HepG2 (cell line): ENCODE results near the gene RNF222. TPM values are rescaled to one million over a fixed set of nuclear protein-coding genes. Genes with fewer than 3 reads are reported as not detected.
A peak's percentile ranks its signal among the peaks of the same experiment; 100 is the strongest.

ENCODE experiments used
- ATAC-seq: fragments of 200-7000 bp; cut with Tn5 transposase; 3 replicates; pipeline ENCODE4 v1.9.1; 2020; ENCODE audit warnings: mild to moderate bottlenecking, moderate library complexity
- BruUV-seq: library from RNA; stranded (reverse); fragments of 400-500 nt; replicated peaks from 2 replicates; lab custom pipeline; 2021; lab: Mats Ljungman, UMichigan
- CTCF ChIA-PET: fragments of 300-600 bp; formaldehyde crosslinking; extraction: SDS; loops from one replicate; lab custom pipeline; 2021; ENCODE audit warnings: low total read pairs, inconsistent platforms, low intra/inter-chr PET ratio; lab: Yijun Ruan, JAX
- POLR2A ChIA-PET: fragments of 350-600 bp; sonication (Branson Sonifier 250); formaldehyde crosslinking; loops from one replicate; lab custom pipeline; 2020; ENCODE audit warnings: antibody characterized with exemption, inconsistent platforms; lab: Yijun Ruan, JAX
- DNase-seq: peaks from one replicate; pipeline ENCODE4 v3.0.0-alpha.2; 2015; ENCODE audit warnings: low spot score
- FAIRE-seq: peaks from 3 replicates; lab custom pipeline; 2011; peaks lifted over from hg19 to GRCh38; lab: Jason Lieb, UNC
- H2AFZ ChIP-seq: one replicate; pipeline ENCODE4 v1.6.1; 2011; ENCODE audit warnings: low read length, inconsistent platforms
- H3K27ac ChIP-seq: fragments of 300-600 bp; 3 replicates; pipeline ENCODE4 v1.8.0; 2011; ENCODE audit warnings: mixed run types, mild to moderate bottlenecking, mixed read lengths, low read length, inconsistent platforms; ENCODE audit not compliant: insufficient read depth; ENCODE audit errors: extremely low read length
- H3K27me3 ChIP-seq, 2 experiments: fragments of 200-600 bp in 1 of 2; 2 replicates in 1 of 2; 3 replicates in 1 of 2; pipeline versions ENCODE4 v1.6.0 to v1.8.0; 2011; ENCODE audit warnings: low read length in 2 of 2, mild to moderate bottlenecking in 2 of 2, moderate library complexity in 2 of 2, inconsistent platforms in 1 of 2; ENCODE audit not compliant: insufficient read depth in 2 of 2, control insufficient read depth in 1 of 2
- H3K36me3 ChIP-seq, 2 experiments: fragments of 200-600 bp in 1 of 2; replicated peaks in 1 of 2; 2 replicates in 1 of 2; 3 replicates in 1 of 2; pipeline versions ENCODE4 v1.5.1 to v1.8.0; 2011; ENCODE audit warnings: low read length in 2 of 2, inconsistent platforms in 1 of 2; ENCODE audit not compliant: insufficient read depth in 2 of 2, control insufficient read depth in 1 of 2
- H3K4me1 ChIP-seq: 2 replicates; pipeline ENCODE4 v1.5.1; 2012; ENCODE audit warnings: low read length, inconsistent platforms; ENCODE audit not compliant: insufficient read depth
- H3K4me2 ChIP-seq: 2 replicates; pipeline ENCODE4 v1.6.0; 2011; ENCODE audit warnings: low read depth, low read length, inconsistent platforms
- H3K4me3 ChIP-seq, 3 experiments: fragments of 200-600 bp in 1 of 3; sonication (generic), shearing (Covaris generic) in 1 of 3; replicated peaks in 1 of 3; 2 replicates each; pipeline ENCODE4 v1.5.1; 2011 to 2016; ENCODE audit warnings: low read length in 3 of 3, inconsistent platforms in 2 of 3, low read depth in 2 of 3, mild to moderate bottlenecking in 2 of 3, control low read depth in 1 of 3, mixed read lengths in 1 of 3; ENCODE audit not compliant: insufficient read depth in 1 of 3
- H3K79me2 ChIP-seq: one replicate; pipeline ENCODE4 v1.6.1; 2011; ENCODE audit warnings: low read length, inconsistent platforms; ENCODE audit not compliant: insufficient read depth
- H3K9ac ChIP-seq: 2 replicates; pipeline ENCODE4 v1.6.0; 2011; ENCODE audit warnings: mild to moderate bottlenecking, low read depth, low read length, inconsistent platforms; ENCODE audit not compliant: insufficient read depth
- H3K9me3 ChIP-seq: 2 replicates; pipeline ENCODE4 v1.5.1; 2012; ENCODE audit warnings: mild to moderate bottlenecking, low read length
- H4K20me1 ChIP-seq: 2 replicates; pipeline ENCODE4 v1.6.0; 2011; ENCODE audit warnings: inconsistent platforms, mild to moderate bottlenecking, low read length, moderate library complexity; ENCODE audit not compliant: insufficient read depth
- ATF3 ChIP-seq: sonication (generic); formaldehyde crosslinking; IDR thresholded peaks from 2 replicates; pipeline ENCODE4 v1.4.0; 2020; ENCODE audit warnings: missing genetic modification reagents
- BCL6 ChIP-seq: IDR thresholded peaks from 2 replicates; pipeline ENCODE4 v1.6.1; 2016; ENCODE audit warnings: missing genetic modification reagents, missing compliant biosample characterization
- FOSL2 ChIP-seq: sonication (generic); formaldehyde crosslinking; IDR thresholded peaks from 2 replicates; pipeline ENCODE4 v1.4.0; 2020; ENCODE audit warnings: missing genetic modification reagents
- GATAD2A ChIP-seq: IDR thresholded peaks from 2 replicates; pipeline ENCODE4 v1.6.1; 2016
- HNRNPL ChIP-seq: fragments of 200-400 bp; formaldehyde crosslinking; IDR thresholded peaks from 2 replicates; pipeline ENCODE4 v1.6.1; 2017; ENCODE audit warnings: mild to moderate bottlenecking, low read depth, low read length
- NFE2L1 ChIP-seq: sonication (generic); formaldehyde crosslinking; IDR thresholded peaks from 2 replicates; pipeline ENCODE4 v1.4.0; 2020; ENCODE audit warnings: missing genetic modification reagents, mild to moderate bottlenecking, borderline replicate concordance
- NFE2L2 ChIP-seq: fragments of 150-350 bp; IDR thresholded peaks from 2 replicates; pipeline ENCODE4 v1.6.1; 2014; ENCODE audit warnings: low read length
- PATZ1 ChIP-seq: sonication (generic); formaldehyde crosslinking; IDR thresholded peaks from 2 replicates; pipeline ENCODE4 v1.4.0; 2020; ENCODE audit warnings: missing genetic modification reagents
- RARA ChIP-seq: IDR thresholded peaks from 2 replicates; pipeline ENCODE4 v1.6.1; 2016; ENCODE audit warnings: missing genetic modification reagents, missing compliant biosample characterization
- SALL1 ChIP-seq: sonication (generic); formaldehyde crosslinking; IDR thresholded peaks from 2 replicates; pipeline ENCODE4 v1.8.0; 2022; ENCODE audit warnings: mild to moderate bottlenecking, missing genetic modification reagents
- SAP130 ChIP-seq: IDR thresholded peaks from 2 replicates; pipeline ENCODE4 v1.6.1; 2016; ENCODE audit warnings: low read depth
- ZBTB38 ChIP-seq: sonication (generic); formaldehyde crosslinking; IDR thresholded peaks from 2 replicates; pipeline ENCODE4 v1.5.1; 2020; ENCODE audit warnings: mild to moderate bottlenecking, missing genetic modification reagents
- ZNF232 ChIP-seq: sonication (generic); formaldehyde crosslinking; IDR thresholded peaks from 2 replicates; pipeline ENCODE4 v1.4.0; 2020; ENCODE audit warnings: missing genetic modification reagents, borderline replicate concordance
- ZNF280B ChIP-seq: sonication (generic); formaldehyde crosslinking; IDR thresholded peaks from 2 replicates; pipeline ENCODE4 v1.5.0; 2020; ENCODE audit warnings: missing genetic modification reagents, mild to moderate bottlenecking, borderline replicate concordance
- ZNF30 ChIP-seq: sonication (generic); formaldehyde crosslinking; IDR thresholded peaks from 2 replicates; pipeline ENCODE4 v1.5.0; 2020; ENCODE audit warnings: mild to moderate bottlenecking, missing genetic modification reagents
- ZNF430 ChIP-seq: sonication (generic); formaldehyde crosslinking; IDR thresholded peaks from 2 replicates; pipeline ENCODE4 v1.9.0; 2021; ENCODE audit warnings: mild to moderate bottlenecking, missing genetic modification reagents
- ZNF720 ChIP-seq: sonication (generic); formaldehyde crosslinking; IDR thresholded peaks from 2 replicates; pipeline ENCODE4 v1.4.0; 2020; ENCODE audit warnings: missing genetic modification reagents
- ZNF777 ChIP-seq: sonication (generic); formaldehyde crosslinking; IDR thresholded peaks from 2 replicates; pipeline ENCODE4 v1.4.0; 2020; ENCODE audit warnings: missing genetic modification reagents
- ZNF782 ChIP-seq: sonication (generic); formaldehyde crosslinking; IDR thresholded peaks from 2 replicates; pipeline ENCODE4 v1.4.0; 2020; ENCODE audit warnings: missing genetic modification reagents, mild to moderate bottlenecking, borderline replicate concordance
- WGBS: methylation state at CpG from one replicate; pipeline ENCODE4 v1.1.6; 2017; ENCODE audit warnings: low lambda C conversion rate; 5-methylcytosine and 5-hydroxymethylcytosine counted together
- in situ Hi-C: cut with HindIII; loops from 2 replicates; pipeline ENCODE4 v1.10.0; 2017; ENCODE audit warnings: low pct_unique_long_range_greater_than_20kb; ENCODE audit not compliant: extremely low pct_ligation_motif_present
- intact Hi-C: fragments of 100-400 bp; cut with micrococcal nuclease; formaldehyde crosslinking; loops from one replicate; pipeline ENCODE4 v1.10.0; 2022; ENCODE audit not compliant: unreplicated experiment
- polyA plus RNA-seq, 8 experiments: library from polyadenylated mRNA; depleted of rRNA in 3 of 8; stranded (reverse) in 7 of 8; unstranded in 1 of 8; fragments of >200 nt; fragmentation: Illumina TruSeq in 4 of 8; extraction: Trizol in 4 of 8; gene quantifications; 2 replicates each; pipeline versions ENCODE4 v1.2.1 to v1.2.3, GENCODE V29; 2011 to 2016; ENCODE audit warnings: low read depth in 4 of 8, missing spikeins in 1 of 8, mixed read lengths in 1 of 8; ENCODE audit not compliant: insufficient read depth in 1 of 8
- total RNA-seq, 5 experiments: library from RNA; depleted of rRNA; stranded (reverse); fragments of >200 nt; fragmentation: Illumina TruSeq; extraction: Trizol; gene quantifications; 2 replicates each; pipeline ENCODE4 v1.2.3, GENCODE V29; 2016; ENCODE audit warnings: low read depth in 1 of 5
- TF ChIP-seq, protein P1 (sequence below): sonication (generic); formaldehyde crosslinking; IDR thresholded peaks from 2 replicates; pipeline ENCODE4 v1.8.0; 2022; ENCODE audit warnings: missing genetic modification reagents, low read depth, mild to moderate bottlenecking, borderline replicate concordance
- TF ChIP-seq, protein P2 (sequence below): sonication (generic); formaldehyde crosslinking; IDR thresholded peaks from 2 replicates; pipeline ENCODE4 v1.8.0; 2023; ENCODE audit warnings: mild to moderate bottlenecking, missing genetic modification reagents

RNF222 gene
- total and polyA plus RNA-seq, 2 of the 13 experiments (the other 11 are each of a cell fraction or from before 2014, with no cell fraction given) = not detected

DNA sequence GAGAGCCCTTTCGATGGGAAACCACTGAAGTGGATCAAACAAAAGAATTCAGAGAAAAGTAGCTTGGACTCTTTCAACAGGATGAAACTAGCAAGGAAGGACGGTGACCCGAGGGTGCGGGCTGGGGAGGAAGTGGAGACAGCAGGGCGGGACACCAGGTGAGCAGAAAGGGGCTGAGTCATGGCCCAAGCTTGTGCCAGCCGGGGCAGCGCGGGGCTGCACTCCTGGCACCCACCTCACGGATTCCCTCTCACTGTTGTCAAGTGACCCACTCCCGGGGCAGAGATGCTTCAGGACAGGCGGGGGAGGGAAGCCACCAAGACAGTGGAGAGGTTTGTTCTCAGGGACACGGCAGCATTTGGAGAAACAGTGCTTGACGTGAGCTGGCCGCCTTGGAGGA lies 10.7 kb upstream of the RNF222 start:
- Histone ChIP-seq H3K4me2 (peak overlapping the region; percentile 82), H3K36me3 (no peaks in the 10 kb centered on the region), H3K27ac (no peak overlapping the region), H3K9ac (peak overlapping the region; percentile 49), H3K9me3 (no peaks in the 10 kb centered on the region), H3K4me3 (peak overlapping the region; percentile 21 to 65 (median 47); a peak in 5 of 6 replicates), H2AFZ (peak overlapping the region; percentile 31), H3K4me1 (peaks cover 69% of the 10 kb centered on the region), H4K20me1 (no peaks in the 10 kb centered on the region), H3K79me2 (no peaks in the 10 kb centered on the region), H3K27me3 (no peaks in the 10 kb centered on the region)
- no TSS peak for BruUV-seq
- in situ Hi-C loops (loop anchor here (10.0 kb wide), 1 partner anchor 336 kb away; the partner anchor contains the start of gene CCDC42), intact Hi-C loops (no loop called here)
- ATAC-seq (peak; percentile 60), DNase-seq (peak; percentile 41), FAIRE-seq (no peak)
- 10% methylated on average over 14 of the region's 14 CpGs for WGBS
- POLR2A ChIA-PET = interaction anchor here (0.7 to 3.2 kb wide), 3 partner anchors 25 to 27 kb away, joined by 3 to 16 read pairs (median 7); partner anchors contain the start of gene NDEL1
- CTCF ChIA-PET = no interaction called here
- TF ChIP-seq, protein P1, sequence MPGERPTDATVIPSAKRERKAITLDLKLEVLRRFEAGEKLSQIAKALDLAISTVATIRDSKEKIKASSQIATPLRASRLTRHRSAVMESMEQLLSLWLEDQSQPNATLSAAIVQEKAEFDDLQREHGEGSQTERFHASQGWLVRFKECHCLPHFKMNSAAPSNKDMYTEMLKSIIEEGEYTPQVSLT (CRISPR knock-in tag) = no peak
- TF ChIP-seq SALL1 (CRISPR knock-in tag) (0 out of 2 replicates have a peak, but pooled peaks have one; percentile 32), SAP130 (CRISPR knock-in tag) (peak; percentile 44), FOSL2 (CRISPR knock-in tag) (peak; percentile 84), HNRNPL (peak; percentile 94), ZNF782 (no peak), ZNF720 (CRISPR knock-in tag) (no peak), NFE2L2 (peak; percentile 77), ZNF430 (CRISPR knock-in tag) (peak; percentile 25; the same call in 1 of the 2 replicates), ZBTB38 (0 out of 2 replicates have a peak, but pooled peaks have one; percentile 22), BCL6 (CRISPR knock-in tag) (no peak), ZNF777 (peak; percentile 37; the same call in 1 of the 2 replicates), ZNF232 (CRISPR knock-in tag) (no peak), RARA (CRISPR knock-in tag) (0 out of 2 replicates have a peak, but pooled peaks have one; percentile 5), PATZ1 (peak; percentile 44; the same call in 1 of the 2 replicates), ZNF280B (CRISPR knock-in tag) (0 out of 2 replicates have a peak, but pooled peaks have one; percentile 25), NFE2L1 (CRISPR knock-in tag) (0 out of 2 replicates have a peak, but pooled peaks have one; percentile 45), GATAD2A (CRISPR knock-in tag) (peak; percentile 50), ZNF30 (CRISPR knock-in tag) (no peak), ATF3 (0 out of 2 replicates have a peak, but pooled peaks have one; percentile 42)
- TF ChIP-seq, protein P2, sequence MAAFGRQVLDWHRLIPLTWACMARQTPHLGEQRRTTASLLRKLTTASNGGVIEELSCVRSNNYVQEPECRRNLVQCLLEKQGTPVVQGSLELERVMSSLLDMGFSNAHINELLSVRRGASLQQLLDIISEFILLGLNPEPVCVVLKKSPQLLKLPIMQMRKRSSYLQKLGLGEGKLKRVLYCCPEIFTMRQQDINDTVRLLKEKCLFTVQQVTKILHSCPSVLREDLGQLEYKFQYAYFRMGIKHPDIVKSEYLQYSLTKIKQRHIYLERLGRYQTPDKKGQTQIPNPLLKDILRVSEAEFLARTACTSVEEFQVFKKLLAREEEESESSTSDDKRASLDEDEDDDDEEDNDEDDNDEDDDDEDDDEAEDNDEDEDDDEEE = no peak
